Cortex of kidney (tissue), 1 donor: ENCODE results near the gene PINLYP.
"Not testable (repeated sequence)": the region's sequence is repeated elsewhere in the genome, so short reads cannot be mapped to it uniquely, and the experiment has no call there.

ENCODE experiments used
- DNase-seq: peaks from one replicate; lab custom pipeline; 2025; lab: John Stamatoyannopoulos, UW

The PINLYP gene

DNA sequence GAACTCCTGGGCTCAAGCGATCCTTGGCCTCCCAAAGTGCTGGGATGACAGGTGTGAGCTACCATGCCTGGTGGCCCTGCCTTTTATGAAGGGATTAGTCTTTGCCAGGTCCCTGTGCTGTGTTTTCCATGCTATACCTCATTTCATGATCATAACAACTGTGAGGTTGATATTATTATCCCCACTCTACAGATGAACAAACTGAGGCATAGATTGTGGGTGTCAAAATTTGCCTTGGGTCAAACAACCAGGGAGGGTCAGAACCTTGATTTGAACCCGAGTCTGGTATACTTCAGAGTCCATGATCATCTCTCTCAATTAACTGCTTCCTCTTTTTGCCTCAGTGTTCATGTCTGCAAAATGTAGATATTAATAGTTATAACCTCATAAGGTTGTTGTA lies 6.9 kb downstream of the PINLYP start:
- no peak for DNase-seq

GRCh38 chr19:43584484-43584883 lies 8.9 kb downstream of the PINLYP start:
- no peak for DNase-seq

DNA sequence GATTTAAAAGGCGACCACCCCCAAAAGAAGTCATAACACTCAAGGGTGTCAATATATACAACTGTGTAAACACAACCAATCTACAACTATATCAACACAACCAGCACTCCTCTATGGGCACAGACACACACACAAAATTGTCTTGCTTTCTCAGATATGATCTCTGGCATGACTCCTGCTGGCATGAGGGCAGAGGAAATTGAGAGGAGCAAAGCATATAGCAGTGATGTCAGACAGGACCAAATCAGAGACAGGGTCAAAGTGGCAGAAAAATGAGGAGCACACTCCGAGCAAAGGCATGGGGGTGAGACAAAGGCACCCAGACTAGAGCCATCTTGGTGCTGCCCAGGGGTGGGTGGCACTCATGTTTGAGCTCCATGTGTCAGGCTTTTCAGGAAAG lies 10.7 kb downstream of the PINLYP start:
- DNase-seq: no peak

DNA sequence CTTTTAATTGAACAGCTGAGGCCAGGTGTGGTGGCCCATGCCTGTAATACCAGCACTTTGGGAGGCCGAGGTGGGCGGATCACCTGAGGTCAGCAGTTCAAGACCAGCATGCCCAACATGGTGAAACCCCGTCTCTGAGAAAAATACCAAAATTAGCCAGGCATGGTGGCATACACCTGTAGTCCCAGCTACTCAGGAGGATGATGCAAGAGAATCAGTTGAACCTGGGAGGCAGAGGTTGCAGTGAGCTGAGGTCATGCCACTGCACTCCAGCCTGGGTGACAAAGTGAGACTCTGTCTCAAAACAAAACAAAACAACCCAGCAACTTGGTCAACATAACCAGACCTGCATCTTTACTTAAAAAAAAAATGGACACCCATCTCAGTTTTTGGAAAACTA lies 11.4 kb downstream of the PINLYP start:
- not testable (repeated sequence) for DNase-seq

DNA sequence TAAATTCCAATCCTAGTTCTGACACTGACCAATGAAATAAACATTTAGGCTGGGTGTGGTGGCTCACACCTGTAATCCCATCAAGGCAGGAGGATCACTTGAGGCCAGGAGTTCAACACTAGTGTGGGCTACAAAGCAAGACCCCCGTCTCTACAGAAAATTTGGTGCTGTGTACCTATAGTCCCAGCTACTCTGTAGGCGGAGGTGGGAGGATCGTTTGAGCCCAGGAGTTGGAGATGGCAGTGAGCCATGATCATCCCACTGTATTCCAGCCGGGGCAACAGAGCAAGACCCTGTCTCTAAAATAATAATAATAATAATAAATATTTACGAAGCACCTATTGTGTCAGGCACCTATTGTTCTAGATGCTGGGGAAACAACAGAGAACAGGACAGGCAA lies 13.7 kb downstream of the PINLYP start:
- DNase-seq: no peak

DNA sequence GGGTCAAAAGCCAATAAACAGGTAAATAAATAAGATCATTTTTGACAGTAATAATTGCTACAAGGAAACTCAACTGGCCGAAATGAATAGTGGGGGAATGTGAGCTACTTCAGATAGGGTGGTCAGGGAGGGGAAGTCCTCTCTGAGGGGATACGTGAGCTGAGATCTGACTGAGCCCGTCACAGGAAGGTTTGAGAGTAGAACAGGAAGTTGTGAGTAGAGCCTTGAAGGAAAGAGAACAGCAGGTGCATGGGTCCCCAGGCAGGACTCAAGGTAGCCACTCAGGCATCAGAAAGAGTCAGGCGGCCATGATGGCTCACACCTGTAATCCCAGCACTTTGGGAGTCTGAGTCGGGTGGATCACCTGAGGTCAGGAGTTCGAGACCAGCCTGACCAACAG lies 14.1 kb downstream of the PINLYP start:
- no peak for DNase-seq

GRCh38 chr19:43591904-43592772 lies 16.5 kb downstream of the PINLYP start:
- DNase-seq: no peak

- DNase-seq: no peak
These were observed 17.3 kb downstream of the PINLYP start for GRCh38 chr19:43592800-43593350.

- no peak for DNase-seq
These were observed 18.6 kb downstream of the PINLYP start for GRCh38 chr19:43594081-43594697.

DNA sequence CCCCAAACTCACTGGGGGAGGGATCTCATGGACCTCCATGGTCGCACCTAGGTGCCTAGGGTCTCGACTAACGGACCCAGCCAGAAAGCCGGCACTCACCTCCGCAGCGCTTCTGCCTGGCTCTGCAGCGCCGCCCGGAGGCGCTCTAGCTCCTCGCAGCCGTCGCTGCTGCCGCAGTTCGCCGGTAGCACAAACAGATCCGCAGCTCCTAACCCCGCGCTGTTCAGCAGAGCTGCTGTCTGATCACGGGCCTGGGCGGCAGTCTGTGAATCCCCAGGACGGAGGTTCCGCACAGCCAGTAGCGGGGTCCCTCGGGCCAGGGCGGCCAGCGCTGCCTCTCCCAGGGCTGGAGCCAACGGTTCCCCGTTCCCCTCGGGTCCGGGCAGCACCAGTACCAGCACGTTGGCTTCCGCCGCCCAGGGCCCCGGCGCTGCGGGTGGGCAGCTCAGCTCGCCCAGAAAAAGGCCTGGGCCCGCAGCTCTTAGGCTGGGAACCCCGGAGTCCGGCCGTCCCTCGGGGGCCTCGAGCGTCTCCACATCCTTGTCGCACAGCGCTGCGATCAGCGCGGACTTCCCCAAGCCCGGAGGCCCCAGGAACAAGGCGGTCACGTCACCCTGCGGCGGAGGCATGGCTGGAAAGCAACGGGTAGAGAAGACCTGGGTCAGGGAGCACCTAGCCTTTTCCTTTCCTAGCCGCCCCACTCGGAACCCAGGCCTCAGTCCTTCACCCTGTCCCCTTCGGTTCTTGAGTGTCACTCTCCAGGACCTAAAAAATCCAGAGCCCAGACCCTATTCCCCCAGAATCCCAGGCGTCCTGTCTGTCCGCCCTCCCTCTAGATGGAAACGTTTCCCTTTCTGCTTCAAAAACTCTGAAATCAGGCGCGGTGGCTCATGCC lies 19.4 kb downstream of the PINLYP start:
- no peak for DNase-seq

DNA sequence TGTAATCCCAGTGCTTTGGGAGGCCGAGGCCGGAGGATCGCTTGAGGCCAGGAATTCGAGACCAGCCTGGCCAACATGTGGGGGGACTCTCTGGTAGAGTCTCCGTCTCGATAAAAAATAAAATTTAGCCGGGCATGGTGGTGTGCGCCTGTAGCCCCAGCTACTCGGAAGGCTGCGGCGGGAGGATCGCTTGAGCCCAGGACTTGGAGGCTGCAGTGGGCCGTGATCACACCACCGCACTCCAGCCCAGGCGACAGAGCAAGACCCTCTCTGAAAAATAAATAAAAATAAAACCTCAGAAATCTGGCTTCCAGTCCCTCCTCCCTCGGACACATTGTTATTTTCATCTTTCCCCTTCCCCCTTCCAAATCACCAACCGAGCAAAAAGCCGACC lies 20.0 kb downstream of the PINLYP start:
- DNase-seq: no peak

- peak; percentile 76 for DNase-seq
These were observed 20.6 kb downstream of the PINLYP start, which contains the start of the genes IRGQ and ZNF576 for GRCh38 chr19:43595999-43596841. IRGQ (minus strand) TSS chr19:43596134; CDS start chr19:43595338, 796 bp downstream. ZNF576 (plus strand) TSS chr19:43596595; CDS start chr19:43597109, 514 bp downstream.

DNA sequence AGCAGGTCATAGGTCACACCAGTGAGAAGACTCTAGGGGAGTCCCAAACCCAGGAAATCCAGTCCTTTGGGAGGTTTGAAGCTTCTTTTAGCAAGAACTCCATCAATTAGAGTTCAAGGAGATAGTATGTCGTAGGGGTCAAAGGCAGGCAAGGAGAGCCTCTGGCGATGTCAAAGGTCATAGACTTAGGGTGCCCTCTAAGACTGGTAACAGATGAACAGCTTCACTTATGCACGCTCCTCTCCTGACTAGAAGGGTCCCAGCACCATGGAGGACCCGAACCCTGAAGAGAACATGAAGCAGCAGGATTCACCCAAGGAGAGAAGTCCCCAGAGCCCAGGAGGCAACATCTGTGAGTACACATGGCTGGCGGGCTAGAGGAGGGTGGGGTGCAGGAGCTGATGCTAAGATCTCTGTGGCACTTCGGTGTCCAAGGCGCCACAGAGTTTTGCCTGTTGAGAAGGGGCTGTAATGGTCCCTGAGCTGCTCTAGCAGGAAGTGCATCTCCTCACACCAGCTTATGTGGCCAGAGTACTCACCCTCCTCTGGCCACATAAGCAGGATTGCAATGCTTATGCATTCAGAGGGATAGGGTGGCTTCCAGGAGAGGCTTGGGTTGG lies 21.4 kb downstream of the PINLYP start:
- no peak for DNase-seq

DNA sequence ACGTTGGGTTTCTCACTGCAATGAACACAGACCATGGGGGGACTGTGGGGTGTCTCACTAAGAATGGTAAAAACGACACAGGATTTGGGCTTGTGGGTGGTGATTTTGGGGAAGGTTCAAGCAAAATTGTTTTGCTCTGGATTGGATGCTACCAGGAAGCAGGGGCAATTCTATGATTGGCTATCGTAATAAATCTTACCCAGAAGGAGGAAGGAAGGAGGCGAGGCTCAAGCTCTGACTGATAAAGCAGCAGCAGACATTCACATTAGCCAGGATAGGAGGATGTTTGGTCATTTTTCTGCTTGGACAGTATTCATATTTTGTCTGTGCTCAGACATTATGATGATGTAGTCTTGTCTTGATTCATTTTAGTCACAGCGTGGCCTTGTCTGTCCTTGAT lies 22.3 kb downstream of the PINLYP start:
- DNase-seq: no peak

- DNase-seq: no peak
These were observed 23.0 kb downstream of the PINLYP start for GRCh38 chr19:43598445-43599240.

GRCh38 chr19:43599635-43600295 lies 24.2 kb downstream of the PINLYP start:
- DNase-seq: no peak

DNA sequence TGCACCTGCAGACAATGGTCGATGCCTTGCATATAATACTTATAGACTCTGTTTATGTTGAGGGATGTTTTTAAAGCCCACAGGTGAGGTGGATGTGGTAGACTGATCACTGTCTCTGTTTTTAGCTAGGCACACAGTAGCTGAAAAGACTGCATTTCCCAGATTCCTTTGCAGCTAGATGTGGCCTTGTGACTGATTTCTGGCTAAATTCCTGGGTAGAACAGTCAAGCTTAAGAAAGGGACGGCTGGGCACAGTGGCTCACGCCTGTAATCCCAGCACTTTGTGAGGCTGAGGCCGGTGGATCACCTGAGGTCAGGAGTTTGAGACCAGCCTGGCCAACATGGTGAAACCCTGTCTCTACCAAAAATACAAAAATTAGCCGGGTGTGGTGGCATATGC lies 24.7 kb downstream of the PINLYP start:
- not testable (repeated sequence) for DNase-seq

- DNase-seq: no peak
These were observed 30.4 kb downstream of the PINLYP start for GRCh38 chr19:43605875-43606568.
